ENCODE results near the gene PMM1. TPM values are rescaled to one million over a fixed set of nuclear protein-coding genes. Genes with fewer than 3 reads are reported as not detected.
"Not testable (repeated sequence)": the region's sequence is repeated elsewhere in the genome, so short reads cannot be mapped to it uniquely, and the experiment has no call there.

The PMM1 gene
- polyA plus RNA-seq, 1 of the 3 experiments (the other 2 are of a cell fraction), result 46.4 TPM

- peak overlapping the region; percentile 53 to 65; a peak in 3 of 4 replicates for H3K27ac ChIP-seq (ENCODE audit: low read depth in 2 of 2, low read length in 1 of 2)
- CTCF ChIA-PET, result interaction anchor here (0.6 to 3.0 kb wide), 21 partner anchors 8 to 231 kb away, joined by 3 to 35 read pairs (median 4); partner anchors contain the start of genes CSDC2 and POLR3H
- peaks cover 5 to 14% of the 10 kb centered on the region in 2 experiments; a peak in 2 of 4 replicates for H3K4me1 ChIP-seq (ENCODE audit: control insufficient read depth in 1 of 2, insufficient read depth in 2 of 2, low read depth in 1 of 2, low read length in 1 of 2)
- no peaks in the 10 kb centered on the region for H3K9me2 ChIP-seq
- no peaks in the 10 kb centered on the region for H3K79me2 ChIP-seq (ENCODE audit: insufficient read depth)
- H3K36me3 ChIP-seq (replicated peaks in 1 of 2; ENCODE audit: control insufficient read depth in 1 of 2, insufficient read depth in 2 of 2, low read length in 1 of 2), result peaks cover 0 to 3% of the 10 kb centered on the region in 2 experiments
- H3K4me3 ChIP-seq (ENCODE audit: low read depth in 2 of 2, low read length in 1 of 2), result no peak overlapping the region; a peak in 1 of 4 replicates
- H3K9ac ChIP-seq, result no peak overlapping the region
- TF ChIP-seq SMC3 (IDR thresholded peaks at IDR 0.05; ENCODE audit: low read depth, low read length) (peak; percentile 63), CTCF (IDR thresholded peaks at IDR 0.05) (peak; percentile 63), PBX3 (IDR thresholded peaks at IDR 0.05) (no peak), RAD21 (IDR thresholded peaks at IDR 0.05; ENCODE audit: low read length) (peak; percentile 78)
- no peak overlapping the region for H2AFZ ChIP-seq (ENCODE audit: low read depth)
- POLR2A ChIA-PET, result interaction anchor here (0.7 kb wide), 1 partner anchor 53 kb away, joined by 3 read pairs; no protein-coding TSS in a partner anchor
- 33% methylated on average over 1 of the region's 13 CpGs for WGBS (ENCODE audit: low lambda C conversion rate)
- 0 out of 2 replicates have a peak overlapping the region, but pooled peaks have one; percentile 37 for H3K4me2 ChIP-seq
- no peaks in the 10 kb centered on the region for H3F3A ChIP-seq (replicated peaks; ENCODE audit: insufficient read depth)
- H4K20me1 ChIP-seq (ENCODE audit: insufficient read depth), result no peaks in the 10 kb centered on the region
- no peaks in the 10 kb centered on the region for H3K9me3 ChIP-seq
- no peaks in the 10 kb centered on the region for H3K27me3 ChIP-seq (ENCODE audit: insufficient read depth)
- peak; percentile 76 for DNase-seq
Observed at GRCh38 chr22:41596776-41597634, 7.4 kb upstream of the PMM1 start.

GRCh38 chr22:41595703-41596102 is 6.1 kb upstream of the PMM1 start:
- Histone ChIP-seq H3K9ac (no peak overlapping the region), H3F3A (replicated peaks; ENCODE audit: insufficient read depth) (no peaks in the 10 kb centered on the region), H3K9me3 (no peaks in the 10 kb centered on the region), H3K79me2 (ENCODE audit: insufficient read depth) (no peaks in the 10 kb centered on the region), H3K27me3 (ENCODE audit: insufficient read depth) (no peaks in the 10 kb centered on the region), H3K9me2 (no peaks in the 10 kb centered on the region), H3K4me1 (ENCODE audit: control insufficient read depth in 1 of 2, insufficient read depth in 2 of 2, low read depth in 1 of 2, low read length in 1 of 2) (peaks cover 5 to 14% of the 10 kb centered on the region in 2 experiments; a peak in 2 of 4 replicates), H3K4me3 (ENCODE audit: low read depth in 2 of 2, low read length in 1 of 2) (no peak overlapping the region), H3K27ac (ENCODE audit: low read depth in 2 of 2, low read length in 1 of 2) (no peak overlapping the region), H2AFZ (ENCODE audit: low read depth) (no peak overlapping the region), H4K20me1 (ENCODE audit: insufficient read depth) (no peaks in the 10 kb centered on the region), H3K36me3 (replicated peaks in 1 of 2; ENCODE audit: control insufficient read depth in 1 of 2, insufficient read depth in 2 of 2, low read length in 1 of 2) (peaks cover 0 to 3% of the 10 kb centered on the region in 2 experiments), H3K4me2 (no peak overlapping the region)
- TF ChIP-seq USF1 (IDR thresholded peaks at IDR 0.05; ENCODE audit: borderline replicate concordance, low read depth) (no peak), USF2 (IDR thresholded peaks at IDR 0.05; ENCODE audit: borderline replicate concordance, low read depth, low read length) (no peak), JUND (IDR thresholded peaks at IDR 0.05) (no peak), ZBTB33 (IDR thresholded peaks at IDR 0.05; ENCODE audit: borderline replicate concordance, low read depth) (no peak), TCF12 (IDR thresholded peaks at IDR 0.05) (no peak), ELF1 (IDR thresholded peaks at IDR 0.05) (no peak)
- DNase-seq, result no peak
- POLR2A ChIA-PET, result no interaction called here
- CTCF ChIA-PET, result interaction anchor here (2.2 kb wide), 1 partner anchor 21 kb away, joined by 7 read pairs; no protein-coding TSS in a partner anchor
- WGBS (ENCODE audit: low lambda C conversion rate), result 93% methylated on average over 3 of the region's 5 CpGs

GRCh38 chr22:41593336-41593960 is 3.8 kb upstream of the PMM1 start:
- H3K27ac ChIP-seq (ENCODE audit: low read depth in 2 of 2, low read length in 1 of 2); H4K20me1 ChIP-seq (ENCODE audit: insufficient read depth); POLR2A ChIA-PET; H3K27me3 ChIP-seq (ENCODE audit: insufficient read depth); DNase-seq; H3K36me3 ChIP-seq (replicated peaks in 1 of 2; ENCODE audit: control insufficient read depth in 1 of 2, insufficient read depth in 2 of 2, low read length in 1 of 2); H2AFZ ChIP-seq (ENCODE audit: low read depth); H3K4me3 ChIP-seq (ENCODE audit: low read depth in 2 of 2, low read length in 1 of 2); H3F3A ChIP-seq (replicated peaks; ENCODE audit: insufficient read depth); H3K9me2 ChIP-seq; H3K4me2 ChIP-seq; H3K9ac ChIP-seq; H3K9me3 ChIP-seq: not testable (repeated sequence)
- Histone ChIP-seq H3K79me2 (ENCODE audit: insufficient read depth) (peaks cover 11% of the 10 kb centered on the region; the same call in 1 of the 2 replicates), H3K4me1 (ENCODE audit: control insufficient read depth in 1 of 2, insufficient read depth in 2 of 2, low read depth in 1 of 2, low read length in 1 of 2) (peaks cover 5 to 18% of the 10 kb centered on the region in 2 experiments; a peak in 2 of 4 replicates)
- CTCF ChIA-PET, result interaction anchor here (1.3 to 1.5 kb wide), 2 partner anchors 16 to 26 kb away, joined by 3 read pairs; no protein-coding TSS in a partner anchor
- WGBS (ENCODE audit: low lambda C conversion rate), result 93% methylated on average over 13 of the region's 51 CpGs

Measured in SK-N-SH (cell line).